ENCODE results near the gene BNC2.

DNA sequence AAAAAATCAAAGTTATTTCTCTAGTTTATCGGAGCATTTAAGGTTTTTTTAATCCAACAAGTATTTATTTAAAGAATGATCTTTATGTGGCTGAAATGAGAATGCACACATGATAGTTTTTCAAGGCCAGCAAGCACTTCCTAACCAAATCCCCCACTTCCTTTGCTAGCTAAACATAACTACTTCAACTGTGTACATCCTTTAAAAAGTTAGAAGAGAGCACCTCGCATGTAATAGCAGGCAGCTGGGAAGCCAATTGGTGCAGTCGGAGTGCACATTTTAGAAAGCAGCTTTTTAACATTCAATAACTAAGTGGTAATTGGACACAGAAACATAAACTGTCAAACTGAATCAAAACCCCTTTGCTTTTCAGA, 245.7 kb downstream of the BNC2 start:
- TF ChIP-seq, protein P1, sequence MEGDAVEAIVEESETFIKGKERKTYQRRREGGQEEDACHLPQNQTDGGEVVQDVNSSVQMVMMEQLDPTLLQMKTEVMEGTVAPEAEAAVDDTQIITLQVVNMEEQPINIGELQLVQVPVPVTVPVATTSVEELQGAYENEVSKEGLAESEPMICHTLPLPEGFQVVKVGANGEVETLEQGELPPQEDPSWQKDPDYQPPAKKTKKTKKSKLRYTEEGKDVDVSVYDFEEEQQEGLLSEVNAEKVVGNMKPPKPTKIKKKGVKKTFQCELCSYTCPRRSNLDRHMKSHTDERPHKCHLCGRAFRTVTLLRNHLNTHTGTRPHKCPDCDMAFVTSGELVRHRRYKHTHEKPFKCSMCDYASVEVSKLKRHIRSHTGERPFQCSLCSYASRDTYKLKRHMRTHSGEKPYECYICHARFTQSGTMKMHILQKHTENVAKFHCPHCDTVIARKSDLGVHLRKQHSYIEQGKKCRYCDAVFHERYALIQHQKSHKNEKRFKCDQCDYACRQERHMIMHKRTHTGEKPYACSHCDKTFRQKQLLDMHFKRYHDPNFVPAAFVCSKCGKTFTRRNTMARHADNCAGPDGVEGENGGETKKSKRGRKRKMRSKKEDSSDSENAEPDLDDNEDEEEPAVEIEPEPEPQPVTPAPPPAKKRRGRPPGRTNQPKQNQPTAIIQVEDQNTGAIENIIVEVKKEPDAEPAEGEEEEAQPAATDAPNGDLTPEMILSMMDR (conservative IDR thresholded peaks at IDR 0.05): no peak
- TF ChIP-seq EZH2 (IDR thresholded peaks at IDR 0.05; ENCODE audit: low read depth): no peak

All from PC-9 (cell line).